ENCODE data around the gene MEGF9.
"Not testable (repeated sequence)": the region's sequence is repeated elsewhere in the genome, so short reads cannot be mapped to it uniquely, and the experiment has no call there.

Gene MEGF9

DNA sequence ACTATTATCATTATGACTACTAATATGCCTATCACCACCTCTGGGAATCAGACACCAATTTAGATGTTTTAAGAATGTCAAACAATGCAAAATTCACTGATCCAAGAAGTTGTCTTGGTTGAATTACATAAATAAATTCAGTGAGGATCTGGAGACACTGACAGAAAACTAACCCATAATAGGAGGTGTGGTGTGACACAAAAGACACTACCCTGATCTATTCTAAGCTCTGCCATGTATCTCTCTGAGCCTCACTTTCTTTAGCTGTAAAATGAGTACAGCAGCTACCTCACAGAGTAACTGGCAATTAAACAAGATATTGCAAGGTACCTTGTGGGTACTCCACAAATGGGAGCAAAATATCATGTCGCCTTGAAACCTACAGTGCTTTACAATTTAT, 141.8 kb downstream of the MEGF9 start:
- DNase-seq (ENCODE audit: low read depth in 2 of 2): no peak

DNA sequence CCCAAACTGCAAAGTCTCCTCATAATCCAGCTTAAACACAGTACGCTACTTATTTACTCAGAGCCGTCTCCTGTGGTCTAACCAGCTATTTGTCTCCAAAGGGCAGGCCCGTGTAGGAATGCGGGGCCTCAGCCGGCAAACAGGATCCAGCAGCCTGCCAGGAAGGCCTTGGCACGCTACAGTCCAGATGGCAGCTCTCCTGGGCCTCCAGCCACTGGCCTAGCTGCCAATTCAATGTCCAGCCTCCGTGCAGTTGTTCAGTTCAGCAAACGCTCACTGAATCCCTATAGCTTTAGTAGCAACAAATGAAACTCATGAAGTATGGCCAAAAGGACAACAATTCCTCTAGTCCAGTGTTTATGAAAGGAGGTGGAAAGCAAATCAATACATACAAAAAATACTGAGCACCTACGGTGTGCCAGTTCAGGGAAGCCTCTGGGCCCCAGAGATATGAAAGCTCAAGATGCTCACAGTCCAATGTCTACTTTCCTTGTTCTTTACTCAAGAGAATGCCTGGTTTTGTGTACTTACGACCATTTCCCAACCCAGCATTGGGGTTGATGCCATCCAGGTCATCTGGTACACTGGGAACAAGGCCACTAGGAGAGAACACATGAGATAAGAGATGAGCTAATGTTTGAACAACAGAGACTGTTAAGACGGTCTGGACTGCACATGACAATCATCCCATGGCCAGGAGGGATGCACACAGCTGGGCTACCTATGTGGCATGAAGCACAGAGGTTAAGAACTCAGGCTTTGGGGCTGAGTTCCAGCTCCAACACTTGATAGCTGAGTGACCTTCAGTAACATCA, 142.6 kb downstream of the MEGF9 start:
- DNase-seq (ENCODE audit: low read depth in 2 of 2): no peak

- no peak for DNase-seq (ENCODE audit: low read depth in 2 of 2)
Measured at GRCh38 chr9:120570296-120570695, 144.0 kb downstream of the MEGF9 start.

- no peak for DNase-seq (ENCODE audit: low read depth in 2 of 2)
Measured at GRCh38 chr9:120569556-120569955, 144.7 kb downstream of the MEGF9 start.

DNA sequence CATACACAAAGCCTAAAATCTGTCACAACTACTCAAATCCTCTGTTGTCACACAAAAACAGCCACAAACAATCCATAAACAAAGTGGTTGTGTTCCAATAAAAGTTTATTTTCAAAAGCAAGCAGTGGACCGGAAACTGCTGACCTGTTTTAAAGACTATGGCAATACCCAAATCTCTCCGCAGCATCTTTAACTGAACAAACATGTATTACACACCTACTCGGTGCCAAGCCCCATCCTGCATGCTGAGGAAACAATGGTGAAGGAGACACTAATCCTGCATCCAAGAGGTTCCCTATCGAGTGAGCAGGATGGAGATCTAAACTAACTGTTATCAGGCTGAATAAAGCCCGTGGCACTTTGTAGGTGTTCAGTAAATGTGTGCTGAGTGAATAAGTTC, 145.5 kb downstream of the MEGF9 start:
- DNase-seq (ENCODE audit: low read depth in 2 of 2): no peak

- no peak for DNase-seq (ENCODE audit: low read depth in 2 of 2)
Measured at GRCh38 chr9:120567874-120568273, 146.4 kb downstream of the MEGF9 start.

GRCh38 chr9:120567081-120567480, 147.2 kb downstream of the MEGF9 start:
- no peak for DNase-seq (ENCODE audit: low read depth in 2 of 2)

DNA sequence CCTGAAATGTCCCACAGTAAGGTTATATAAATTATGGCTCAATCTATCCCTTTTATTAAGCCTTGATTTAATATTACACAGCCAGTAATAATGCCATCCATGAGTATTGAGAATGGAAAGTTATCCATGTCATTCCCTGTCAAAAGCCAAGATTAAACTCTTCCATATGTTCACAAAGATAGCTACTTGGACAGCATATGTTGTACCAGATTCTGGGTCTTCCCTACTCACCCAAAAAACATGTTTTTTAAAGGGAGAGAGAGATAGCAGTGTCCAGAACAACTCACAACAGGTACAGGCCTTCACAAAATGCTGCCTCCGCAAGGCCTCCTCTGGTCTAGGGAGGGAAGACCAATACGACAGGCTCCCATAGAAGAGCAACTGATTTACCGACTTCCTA, 149.7 kb downstream of the MEGF9 start:
- DNase-seq (ENCODE audit: low read depth in 2 of 2): no peak

DNA sequence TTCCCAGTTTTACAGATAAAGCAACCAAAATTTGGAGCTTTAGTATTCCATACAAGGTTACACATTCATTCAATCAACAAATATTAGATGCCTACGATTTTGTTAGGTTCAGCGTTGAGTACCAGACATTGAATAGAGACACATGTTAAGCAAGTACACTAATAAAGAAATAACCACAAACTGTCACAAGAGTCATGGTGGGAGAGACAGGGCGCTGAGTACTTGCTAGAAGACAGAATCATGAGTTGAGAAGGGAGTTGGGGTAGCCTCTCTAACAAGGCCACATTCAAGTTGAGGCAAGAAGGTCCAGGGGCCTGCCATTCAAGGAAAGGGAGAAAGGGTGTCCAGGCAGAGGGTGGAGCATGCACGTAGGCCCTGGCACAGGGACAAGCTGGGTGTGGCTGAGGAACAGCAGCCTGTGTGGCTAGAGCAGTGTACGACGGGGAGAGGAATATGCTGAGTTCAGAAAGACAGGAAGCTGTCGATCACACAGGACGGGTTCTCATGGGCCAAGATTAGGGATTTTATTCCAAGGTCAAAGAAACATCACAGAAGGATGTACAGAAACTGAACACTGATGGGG, 151.3 kb downstream of the MEGF9 start:
- no peak for DNase-seq (ENCODE audit: low read depth in 2 of 2)

- DNase-seq (ENCODE audit: low read depth in 2 of 2): no peak
Measured at GRCh38 chr9:120561709-120562108, 152.6 kb downstream of the MEGF9 start.

DNA sequence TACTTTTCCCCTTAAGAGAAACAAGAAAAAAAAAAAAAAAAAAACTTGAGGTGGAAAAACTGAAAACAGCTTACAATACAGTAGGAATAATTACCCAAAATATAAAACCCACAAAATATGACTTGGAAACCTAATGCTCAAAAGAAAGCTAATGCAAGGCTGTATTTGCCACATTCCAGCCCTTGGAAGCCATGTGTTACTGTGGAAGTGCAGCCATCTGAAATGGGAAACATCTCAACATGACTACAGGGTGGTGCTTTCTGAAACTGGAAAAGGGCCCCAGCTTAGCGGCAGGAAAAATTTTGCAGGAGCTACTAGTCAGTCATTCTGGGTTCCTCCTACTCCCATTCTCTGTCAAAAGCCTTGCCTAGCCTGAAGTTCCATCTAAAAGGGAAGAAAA, 154.7 kb downstream of the MEGF9 start:
- no peak for DNase-seq (ENCODE audit: low read depth in 2 of 2)

GRCh38 chr9:120558454-120558853, 155.8 kb downstream of the MEGF9 start:
- DNase-seq (ENCODE audit: low read depth in 2 of 2): no peak

- DNase-seq (ENCODE audit: low read depth in 2 of 2): no peak
Measured at GRCh38 chr9:120557205-120557604, 157.1 kb downstream of the MEGF9 start.

DNA sequence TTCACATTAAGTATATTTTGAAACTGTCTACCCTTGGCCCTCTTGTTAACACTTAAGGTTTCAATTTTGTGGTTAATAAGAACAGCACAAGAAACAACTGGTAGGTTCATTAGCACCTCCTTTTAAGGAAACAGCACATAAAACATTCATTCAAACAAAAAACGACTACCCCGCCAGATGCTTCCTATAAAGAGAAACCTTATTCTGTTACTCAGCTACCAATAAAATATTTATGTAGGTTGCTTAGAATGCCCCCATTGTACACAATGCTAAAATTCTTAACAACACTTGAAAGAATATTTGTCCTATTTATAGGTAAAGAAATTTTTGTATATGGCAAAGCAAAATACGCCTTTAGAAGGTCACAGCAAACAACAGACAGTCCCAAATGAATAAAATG, 157.5 kb downstream of the MEGF9 start:
- no peak for DNase-seq (ENCODE audit: low read depth in 2 of 2)

- DNase-seq (ENCODE audit: low read depth in 2 of 2): no peak
Measured at GRCh38 chr9:120555839-120556238, 158.4 kb downstream of the MEGF9 start.

- DNase-seq (ENCODE audit: low read depth in 2 of 2): not testable (repeated sequence)
Measured at GRCh38 chr9:120552210-120552704, 162.0 kb downstream of the MEGF9 start.
